GM21737 (cell line): ENCODE data around the gene CER1.

ENCODE experiments used
- ATAC-seq: cut with Tn5 transposase; IDR thresholded peaks from one replicate; pipeline ENCODE4 v1.9.1; 2021; ENCODE audit warnings: mild to moderate bottlenecking, moderate library complexity; ENCODE audit not compliant: unreplicated experiment

Gene CER1, protein sequence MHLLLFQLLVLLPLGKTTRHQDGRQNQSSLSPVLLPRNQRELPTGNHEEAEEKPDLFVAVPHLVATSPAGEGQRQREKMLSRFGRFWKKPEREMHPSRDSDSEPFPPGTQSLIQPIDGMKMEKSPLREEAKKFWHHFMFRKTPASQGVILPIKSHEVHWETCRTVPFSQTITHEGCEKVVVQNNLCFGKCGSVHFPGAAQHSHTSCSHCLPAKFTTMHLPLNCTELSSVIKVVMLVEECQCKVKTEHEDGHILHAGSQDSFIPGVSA

DNA sequence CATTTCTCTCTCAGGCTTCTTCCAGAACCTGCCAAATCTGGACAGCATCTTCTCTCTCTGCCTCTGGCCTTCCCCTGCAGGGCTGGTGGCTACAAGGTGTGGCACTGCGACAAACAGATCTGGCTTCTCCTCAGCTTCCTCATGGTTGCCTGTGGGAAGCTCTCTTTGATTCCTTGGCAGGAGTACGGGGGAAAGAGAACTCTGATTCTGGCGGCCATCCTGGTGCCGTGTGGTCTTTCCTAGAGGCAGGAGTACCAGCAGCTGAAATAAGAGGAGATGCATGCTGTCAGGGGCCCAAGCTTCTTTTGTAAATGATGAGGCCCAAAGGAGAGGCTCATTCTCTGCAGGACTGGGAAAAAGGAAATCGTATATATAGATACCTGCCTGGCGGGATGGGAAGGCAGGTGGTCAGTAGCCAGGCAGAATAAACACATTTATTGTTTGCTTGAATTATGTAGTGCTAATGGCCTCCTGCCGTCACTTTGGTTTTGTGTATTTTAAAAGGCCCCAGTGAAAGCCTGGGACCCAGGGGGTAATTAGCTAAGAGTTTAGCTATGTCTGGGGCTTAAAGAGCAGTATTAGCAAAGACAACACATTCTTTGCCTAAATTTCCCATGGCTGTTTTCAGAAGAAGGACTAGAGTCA is at the start of gene CER1:
TSS of gene CER1 (minus strand) at position 343 of the 645 bp plus-strand sequence. CDS start at position 282, 61 bp downstream.
- ATAC-seq = no peak

DNA sequence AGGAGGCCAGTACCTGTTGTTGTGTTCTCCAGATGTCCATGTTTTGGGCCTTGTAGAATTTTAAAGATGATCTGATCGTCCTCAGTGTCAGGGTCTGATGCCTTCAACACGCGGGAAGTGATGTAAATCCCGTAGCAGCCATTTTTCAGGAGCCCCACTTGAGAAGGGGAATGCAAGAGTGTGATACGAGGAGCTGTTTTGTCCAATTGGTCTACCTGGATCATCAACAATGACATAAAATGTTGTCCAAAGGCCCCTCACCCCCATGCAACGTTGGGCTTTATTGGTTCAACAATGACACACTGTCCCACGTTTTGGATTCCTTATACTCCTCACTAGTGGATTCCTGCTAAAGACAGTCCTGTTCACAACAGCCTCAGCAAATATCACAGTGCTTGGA is 48.1 kb upstream of the CER1 start:
- ATAC-seq = no peak

DNA sequence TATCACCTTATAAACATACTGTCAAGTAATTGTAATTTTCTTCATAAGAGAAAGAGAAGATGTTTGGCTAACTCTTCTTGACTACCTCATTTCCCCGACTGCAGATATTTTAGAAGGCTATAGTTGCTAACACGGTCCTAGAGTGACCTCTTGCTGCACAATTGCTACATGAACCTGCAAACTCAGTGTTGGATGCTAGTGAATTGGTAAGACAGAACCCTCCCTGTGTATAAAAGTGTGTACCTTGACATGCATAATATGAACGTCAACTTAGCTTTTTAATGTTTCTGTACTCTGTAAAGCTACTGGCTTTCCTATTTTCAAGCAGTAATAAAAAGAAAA is 46.7 kb upstream of the CER1 start:
- ATAC-seq = no peak

DNA sequence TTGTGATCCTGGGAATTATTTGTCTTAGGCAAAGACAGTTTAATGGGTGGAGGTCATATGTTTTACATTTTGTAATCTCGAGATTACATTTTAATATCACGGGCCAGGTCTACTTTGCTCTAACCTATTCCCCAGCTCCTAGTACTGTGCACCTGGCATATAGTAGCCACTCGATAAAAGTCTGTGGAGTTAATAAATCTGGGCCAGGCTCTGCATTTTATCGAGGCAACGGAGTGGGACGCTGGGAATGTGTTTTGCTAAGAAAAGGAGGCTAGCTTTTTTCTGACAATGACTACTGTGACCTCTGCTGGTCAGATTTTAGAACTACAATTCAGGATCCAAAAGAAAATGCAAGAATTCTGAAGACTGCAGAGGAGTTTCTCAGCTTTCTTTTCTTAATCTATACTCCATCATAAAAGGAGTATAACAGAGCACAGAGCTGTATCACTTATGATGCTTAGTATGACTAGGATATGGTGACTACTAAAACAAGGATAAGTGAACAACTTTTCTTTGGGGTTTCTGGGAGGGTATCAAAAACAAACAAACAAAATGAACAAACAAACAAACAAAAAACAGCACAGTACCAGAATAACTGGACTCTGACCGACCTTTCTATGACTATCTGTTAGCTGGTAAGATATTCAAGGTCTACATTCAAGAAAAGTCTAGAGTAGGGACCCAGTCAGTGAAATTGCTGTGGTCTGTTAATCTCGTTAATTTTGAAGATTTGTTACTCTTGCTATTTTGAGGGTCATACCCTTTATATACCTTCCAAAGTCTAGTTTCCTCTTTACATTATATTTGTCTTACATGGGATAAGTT is 46.1 kb upstream of the CER1 start:
- no peak for ATAC-seq

DNA sequence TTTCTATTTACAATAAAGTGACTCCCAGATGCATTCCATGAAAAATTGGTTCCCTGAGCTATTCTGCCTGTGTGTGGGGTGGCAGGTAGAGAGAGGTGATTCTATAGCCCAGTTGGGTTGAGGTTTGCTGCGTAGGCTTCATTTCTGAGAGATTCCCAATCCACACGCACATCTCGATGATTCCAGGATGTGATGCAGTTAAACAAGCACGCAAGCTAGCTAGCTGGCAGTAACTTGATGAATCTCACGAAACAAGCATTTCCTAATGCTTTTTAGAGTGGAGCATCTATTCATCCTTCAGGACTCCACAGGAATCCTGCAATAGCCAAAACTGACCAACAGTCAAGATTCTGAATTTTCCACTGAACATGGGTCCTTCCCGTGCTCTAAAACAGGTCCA is 43.8 kb upstream of the CER1 start:
- ATAC-seq = no peak

DNA sequence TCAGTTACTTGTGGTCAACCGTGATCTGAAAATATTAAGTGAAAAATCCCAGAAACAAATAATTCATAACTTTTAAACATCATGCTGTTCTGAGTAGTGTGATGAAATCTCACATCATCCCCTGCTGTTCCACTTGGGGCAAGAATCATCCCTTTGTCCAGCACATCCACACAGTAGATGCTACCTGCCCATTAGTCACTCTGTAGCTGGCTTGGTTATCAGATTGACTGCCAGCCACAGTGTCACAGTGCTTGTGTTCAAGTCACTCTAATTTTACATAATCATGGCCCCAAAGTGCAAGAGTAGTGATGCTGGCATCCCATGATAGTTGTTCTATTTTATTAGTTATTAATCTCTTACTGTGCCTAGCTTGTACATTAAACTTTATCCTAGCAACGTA is 39.1 kb upstream of the CER1 start:
- no peak for ATAC-seq

DNA sequence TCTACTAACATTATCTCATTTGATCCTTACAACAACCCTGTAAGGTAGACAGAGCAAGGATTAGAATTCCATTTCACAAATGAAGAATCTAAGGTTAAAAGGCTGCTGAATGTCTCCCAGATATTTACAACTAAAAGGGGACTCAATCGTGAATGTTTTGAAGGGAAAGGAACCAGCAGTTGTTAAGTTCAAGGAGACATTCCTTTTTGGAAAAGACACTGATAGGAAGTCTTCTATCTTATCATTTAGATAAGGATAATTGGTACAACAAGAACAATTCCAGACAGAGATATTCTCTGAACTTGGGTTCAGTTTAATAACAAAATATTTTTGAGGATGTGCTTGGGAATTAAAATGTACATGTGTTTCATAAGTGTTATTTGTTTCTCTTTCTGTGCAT is 37.5 kb upstream of the CER1 start:
- ATAC-seq = no peak

DNA sequence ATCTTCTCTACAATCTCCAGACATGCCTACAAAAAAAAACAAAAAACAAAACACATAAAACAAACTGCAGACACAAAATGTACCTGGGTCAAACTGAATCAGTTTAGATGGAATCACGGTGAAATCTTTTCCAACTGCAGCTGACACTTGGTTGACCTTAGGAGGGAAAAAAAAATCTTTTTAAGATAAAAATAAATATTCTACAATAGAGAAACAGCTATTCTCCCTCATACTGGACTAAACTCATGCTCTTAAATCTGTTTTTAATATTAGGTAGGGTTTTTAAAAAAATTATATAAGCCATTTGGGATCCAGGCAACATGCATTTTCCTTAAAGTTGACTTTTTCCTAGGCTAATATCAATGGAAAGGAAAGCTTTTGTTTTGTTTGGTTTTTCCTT is 33.8 kb upstream of the CER1 start:
- no peak for ATAC-seq

DNA sequence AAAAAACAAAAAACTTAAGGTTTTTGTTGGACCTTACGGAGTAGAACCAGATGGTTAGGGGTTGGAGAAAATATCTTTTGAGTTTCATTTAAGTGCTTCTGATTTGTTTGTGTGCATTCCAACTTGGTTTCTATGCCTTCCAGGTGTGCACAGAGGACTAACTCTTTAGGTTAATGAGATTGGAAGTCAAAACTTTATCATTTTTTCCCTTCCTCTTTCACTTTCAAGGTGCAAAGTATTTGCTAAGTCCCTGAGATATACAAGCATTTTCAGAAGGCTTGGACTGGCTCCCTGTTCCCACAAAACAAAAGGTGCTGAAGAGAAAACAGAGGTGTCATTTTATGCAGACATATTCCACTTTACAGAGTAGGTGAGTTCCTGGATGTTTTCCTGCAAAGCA is 30.3 kb upstream of the CER1 start:
- no peak for ATAC-seq

DNA sequence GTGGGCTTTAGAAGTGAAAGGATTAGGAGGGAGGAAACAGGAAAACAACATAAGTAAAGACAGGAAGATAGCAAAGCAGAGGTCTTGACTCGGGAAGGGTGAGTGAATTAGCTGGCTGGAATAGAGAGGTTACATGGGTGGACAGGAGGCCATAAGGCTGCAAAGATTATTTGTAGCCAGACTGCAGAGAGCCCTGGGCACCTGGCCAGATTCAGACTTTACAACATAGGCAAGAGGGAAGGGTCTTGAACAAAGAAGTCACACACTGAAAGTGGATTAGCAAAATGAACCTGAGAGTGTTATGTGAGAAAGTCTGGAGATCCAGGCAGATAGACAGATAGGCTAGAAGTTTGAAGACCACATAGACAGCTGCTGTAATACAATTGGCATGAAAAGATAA is 29.7 kb upstream of the CER1 start:
- no peak for ATAC-seq

DNA sequence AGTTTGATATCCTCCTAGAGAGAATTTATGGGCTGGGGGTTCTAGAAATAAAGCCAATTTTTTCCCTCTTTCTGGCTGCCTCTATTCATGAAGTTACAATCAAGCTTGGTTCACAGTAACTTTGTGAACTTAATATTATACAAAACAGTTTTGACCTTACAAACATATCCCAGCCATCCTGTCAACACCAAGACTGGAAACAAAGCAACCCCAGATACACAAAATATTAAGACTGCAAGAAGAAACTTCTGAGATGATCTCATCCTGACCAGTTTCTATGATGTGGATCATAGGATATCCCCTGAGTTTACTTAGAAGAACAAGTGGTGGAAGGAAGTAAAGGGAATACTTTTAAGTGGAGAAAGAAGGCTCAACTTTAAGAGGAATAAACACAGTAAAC is 28.3 kb upstream of the CER1 start:
- ATAC-seq = no peak

DNA sequence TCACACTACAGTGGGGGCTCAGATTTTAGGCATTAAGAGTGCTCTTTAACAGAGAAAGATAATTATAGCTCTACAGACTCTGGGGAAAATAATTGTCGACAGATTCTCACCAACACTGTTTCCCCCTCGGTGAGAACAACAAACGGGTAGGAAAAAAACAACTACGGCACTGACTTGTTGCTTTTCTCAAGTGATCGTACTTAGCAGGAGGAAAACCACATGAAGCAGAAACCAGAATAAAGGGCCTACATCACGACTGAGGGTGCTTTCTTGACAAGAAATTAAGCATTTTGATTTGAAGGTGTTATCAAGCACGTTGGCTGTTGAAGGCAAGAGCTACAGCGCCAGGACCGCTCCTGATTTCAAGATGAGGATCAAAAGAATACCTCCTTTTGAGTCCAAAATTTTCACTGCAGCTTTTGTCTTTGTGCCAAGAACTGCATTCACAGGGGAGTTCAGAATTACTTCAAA is 27.2 kb upstream of the CER1 start:
- no peak for ATAC-seq

DNA sequence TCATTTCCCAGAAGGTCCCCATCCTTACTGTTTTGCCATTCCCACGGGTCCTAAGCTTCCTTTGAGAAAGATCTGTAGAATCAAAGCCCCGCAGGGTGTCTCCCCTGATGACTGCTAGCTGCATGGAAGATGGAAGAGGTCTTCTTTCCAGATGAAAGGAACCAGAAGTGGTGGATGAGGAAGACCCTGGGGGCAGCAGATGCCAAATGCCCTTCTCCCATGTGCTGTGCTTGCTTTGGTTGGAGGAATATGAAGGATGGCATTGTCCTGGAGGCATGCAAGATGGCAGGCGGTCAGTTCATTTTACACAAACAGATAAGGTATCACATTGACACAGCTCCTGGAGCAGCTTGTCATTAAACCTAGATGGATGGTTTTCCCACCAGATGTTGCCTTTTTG is 25.8 kb upstream of the CER1 start:
- no peak for ATAC-seq

DNA sequence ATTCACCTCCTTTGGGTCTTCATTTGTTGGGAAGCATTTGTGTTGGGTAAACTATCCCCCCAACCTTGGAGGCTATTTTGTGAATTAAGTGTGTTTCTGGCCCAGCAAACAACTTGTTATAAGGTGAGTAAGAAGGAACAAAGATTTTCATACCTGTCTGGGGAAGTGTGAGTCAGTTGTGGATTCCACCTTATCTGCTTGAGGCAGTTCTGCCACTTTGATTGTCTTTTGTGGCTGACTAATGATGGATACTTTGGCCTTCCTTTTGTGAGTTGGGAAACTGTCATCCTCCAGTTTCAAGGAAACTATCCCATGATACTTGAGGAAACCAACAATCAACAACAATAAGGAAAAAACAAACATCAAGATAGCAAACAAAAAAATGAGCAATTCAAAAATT is 24.6 kb upstream of the CER1 start:
- no peak for ATAC-seq

DNA sequence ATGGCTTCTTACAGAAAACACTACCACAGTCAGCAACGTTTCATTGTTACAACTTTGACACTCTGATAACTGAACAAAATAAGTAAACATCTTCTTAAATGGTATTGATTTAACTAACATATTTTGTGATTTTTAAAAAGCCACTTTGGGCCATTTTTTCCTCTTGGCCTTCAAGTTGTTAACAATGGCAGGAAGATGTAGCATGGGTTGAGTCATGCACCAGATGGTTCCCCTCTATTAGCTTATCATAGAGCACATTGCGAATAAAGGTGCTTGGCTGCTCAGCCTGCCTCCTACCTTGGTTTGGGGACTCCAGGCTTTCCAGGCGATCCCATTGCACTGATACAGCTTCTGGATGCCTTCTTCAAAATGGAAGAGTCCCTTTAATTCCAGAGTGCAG is 24.1 kb upstream of the CER1 start:
- ATAC-seq = no peak

DNA sequence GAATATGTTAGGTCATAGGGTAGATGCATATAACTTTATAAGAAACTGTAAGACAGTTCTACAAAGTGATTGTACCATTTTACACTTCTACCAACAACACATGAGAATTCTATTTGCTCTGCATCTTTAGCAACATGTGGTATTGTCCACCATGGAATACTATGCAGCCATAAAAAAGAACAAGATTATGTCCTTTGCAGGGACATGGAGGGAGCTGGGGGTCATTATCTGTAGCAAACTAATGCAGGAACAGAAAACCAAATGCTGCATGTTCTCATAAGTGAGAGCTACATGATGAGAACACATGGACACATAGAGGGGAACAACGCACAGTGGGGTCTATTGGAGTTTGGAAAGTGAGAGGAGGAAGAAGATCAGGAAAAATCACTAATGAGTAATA is 22.2 kb upstream of the CER1 start:
- no peak for ATAC-seq

DNA sequence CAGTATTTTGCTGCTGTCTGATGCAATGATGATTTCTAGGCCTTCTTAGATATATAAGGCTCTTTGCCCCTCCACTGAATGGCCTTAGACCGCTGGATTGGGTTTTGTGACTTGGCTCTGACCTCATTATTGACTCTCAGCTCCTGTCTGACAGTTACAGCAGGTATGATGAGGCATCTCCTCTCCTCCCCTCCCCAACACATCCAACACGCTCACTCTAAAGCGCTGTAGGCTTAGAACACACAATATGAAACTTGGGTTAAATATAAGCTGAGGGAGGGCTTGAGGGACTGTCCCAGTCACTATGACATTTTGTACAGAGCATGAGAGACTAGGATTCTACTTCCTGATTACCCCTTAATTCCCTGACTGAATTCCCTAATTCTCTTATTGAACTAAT is 18.8 kb upstream of the CER1 start:
- ATAC-seq = peak; percentile 92

DNA sequence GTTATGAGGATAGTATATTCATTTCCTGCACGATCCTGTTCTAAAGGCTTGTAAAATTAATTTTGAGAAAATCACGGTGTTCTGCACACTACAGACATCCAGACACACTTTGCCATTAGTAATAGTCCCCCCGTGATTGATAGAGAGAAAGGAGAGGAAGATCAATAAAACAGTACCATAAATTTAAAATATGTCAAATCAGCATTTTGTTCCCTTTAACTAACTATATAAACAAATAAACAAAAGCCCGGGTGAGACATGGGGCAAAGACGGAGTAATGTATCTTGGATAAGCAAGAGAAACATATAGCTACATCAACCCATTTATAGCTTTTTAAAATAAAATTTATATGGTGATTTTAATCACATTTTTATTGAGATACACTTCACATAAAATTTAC is 10.6 kb upstream of the CER1 start:
- ATAC-seq = no peak

DNA sequence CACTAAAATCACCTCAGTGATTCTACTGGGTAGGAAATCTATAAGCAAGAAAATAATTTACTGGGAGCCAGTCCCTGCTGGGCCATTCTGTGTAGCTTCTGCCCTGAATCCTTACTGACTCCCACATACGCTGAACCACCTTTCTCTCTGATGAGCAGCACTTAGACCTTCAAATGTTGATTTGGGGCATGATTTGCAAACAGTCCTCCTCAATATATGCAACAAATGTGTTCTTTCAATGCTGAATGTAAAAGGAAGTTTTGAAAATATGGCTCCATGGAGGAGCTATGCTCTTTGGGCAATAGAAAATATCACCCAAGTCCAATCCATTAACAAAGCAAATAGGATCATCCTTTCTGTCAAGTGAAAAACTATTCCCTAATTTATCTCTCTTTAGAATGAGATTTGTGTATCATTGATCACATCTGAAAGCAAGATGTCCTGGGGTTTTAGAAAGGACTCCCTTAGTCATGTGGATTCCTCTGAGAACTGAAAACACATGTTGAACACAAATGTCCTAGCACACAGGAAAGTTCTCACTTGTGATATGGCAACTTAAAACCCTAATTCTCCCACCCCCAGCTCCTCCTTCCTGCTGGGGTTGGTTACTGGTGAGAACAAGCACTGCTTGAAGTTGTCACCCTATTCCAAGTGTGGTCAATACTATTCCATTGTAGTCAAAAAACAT is 8.9 kb upstream of the CER1 start:
- no peak for ATAC-seq

DNA sequence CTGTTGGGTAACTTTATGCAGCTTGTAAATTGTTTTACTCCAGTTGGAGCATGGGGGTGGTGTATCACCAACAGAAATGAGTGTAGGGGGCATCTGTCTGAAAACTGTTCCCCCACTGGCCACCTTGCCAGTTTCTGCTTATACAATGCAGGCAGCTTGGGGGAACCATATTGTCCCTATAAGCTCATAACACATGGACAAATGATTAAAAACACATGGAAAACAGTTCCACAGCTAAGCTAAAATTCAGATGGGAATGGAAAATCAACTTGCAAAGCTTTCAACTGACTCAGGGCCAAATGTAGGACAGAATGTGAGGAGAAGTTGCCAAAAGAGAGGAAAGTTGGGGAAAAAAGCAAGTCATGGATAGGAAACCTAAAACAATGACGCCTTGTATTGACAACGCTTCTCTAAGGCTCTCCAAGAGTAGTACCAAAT is 7.9 kb upstream of the CER1 start:
- no peak for ATAC-seq

DNA sequence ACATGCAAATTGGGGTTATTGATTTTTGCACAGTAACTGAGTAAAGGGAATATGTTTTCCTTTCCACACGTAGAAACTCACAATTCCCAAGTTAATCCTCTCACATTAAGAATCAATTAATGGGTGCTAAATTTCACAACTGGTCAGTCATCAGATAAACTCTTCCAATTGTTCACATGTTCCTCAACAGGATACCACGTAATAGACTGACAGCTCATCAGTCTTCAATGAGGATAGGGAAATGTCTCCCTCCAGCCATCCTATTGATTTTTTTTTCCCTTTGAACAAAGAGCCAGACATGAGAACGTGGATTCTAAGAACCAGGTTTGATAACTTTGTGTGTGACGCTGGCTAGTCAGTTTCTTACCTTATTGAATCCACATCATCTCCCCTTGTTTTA is 768 bp upstream of the CER1 start:
- no peak for ATAC-seq
